Measurements from ENCODE around the gene DOCK4. TPM values are rescaled to one million over a fixed set of nuclear protein-coding genes. Genes with fewer than 3 reads are reported as not detected.

DOCK4 gene
- total RNA-seq, 1 donor from 2014 or later, result 0.73 TPM

- no peak for TF ChIP-seq CTCF (IDR thresholded peaks at IDR 0.05)
- intact Hi-C loops (cut with micrococcal nuclease), result no loop called here
- POLR2A ChIA-PET, result no interaction called here
- Mint-ChIP-seq H3K4me1 (peaks cover 26% of the 10 kb centered on the region), H3K27me3 (no peaks in the 10 kb centered on the region), H3K4me3 (no peak overlapping the region), H3K27ac (no peak overlapping the region), H3K36me3 (ENCODE audit: low read depth) (peaks cover 6% of the 10 kb centered on the region), H3K9me3 (no peaks in the 10 kb centered on the region)
- DNase-seq (no peak), ATAC-seq (ENCODE audit: low read depth) (no peak)
- CTCF ChIA-PET, result no interaction called here
Measured at GRCh38 chr7:112211348-112211907, 5.2 kb upstream of the DOCK4 start.

GRCh38 chr7:112207765-112208164 is 1.6 kb upstream of the DOCK4 start:
- H3K27ac Mint-ChIP-seq, result no peak overlapping the region
- H3K4me3 Mint-ChIP-seq, result peak overlapping the region; percentile 97
- TF ChIP-seq CTCF (IDR thresholded peaks at IDR 0.05), result no peak
- DNase-seq, result no peak
- CTCF ChIA-PET, result no interaction called here
- H3K4me1 Mint-ChIP-seq, result peaks cover 44% of the 10 kb centered on the region
- peaks cover 18% of the 10 kb centered on the region for H3K27me3 Mint-ChIP-seq
- no peaks in the 10 kb centered on the region for H3K9me3 Mint-ChIP-seq
- ATAC-seq (ENCODE audit: low read depth), result no peak
- intact Hi-C loops (cut with micrococcal nuclease), result loop anchor here (10.0 kb wide), 1 partner anchor 587 kb away; the partner anchor contains the start of gene TMEM168
- POLR2A ChIA-PET, result no interaction called here
- peaks cover 6% of the 10 kb centered on the region for H3K36me3 Mint-ChIP-seq (ENCODE audit: low read depth)

- Mint-ChIP-seq H3K27me3 (peaks cover 20% of the 10 kb centered on the region), H3K9me3 (no peaks in the 10 kb centered on the region), H3K4me1 (peaks cover 40% of the 10 kb centered on the region), H3K27ac (peak overlapping the region; percentile 83), H3K36me3 (ENCODE audit: low read depth) (peaks cover 6% of the 10 kb centered on the region), H3K4me3 (peak overlapping the region; percentile 97)
- intact Hi-C loops (cut with micrococcal nuclease), result loop anchor here (1.0 to 10.0 kb wide), 7 partner anchors 126 to 911 kb away; partner anchors contain the start of genes IFRD1, IMMP2L, SMIM30 and TMEM168
- ATAC-seq (ENCODE audit: low read depth) (no peak), DNase-seq (no peak)
- POLR2A ChIA-PET, result interaction anchor here (1.3 kb wide), 1 partner anchor 243 kb away, joined by 17 read pairs; the partner anchor contains the start of gene IFRD1
- CTCF ChIA-PET, result no interaction called here
- no peak for TF ChIP-seq CTCF (IDR thresholded peaks at IDR 0.05)
Measured at GRCh38 chr7:112206991-112207592, 893 bp upstream of the DOCK4 start.

GRCh38 chr7:112205343-112206237 is 609 bp downstream of the DOCK4 start:
- Mint-ChIP-seq H3K9me3 (no peaks in the 10 kb centered on the region), H3K27me3 (peaks cover 34% of the 10 kb centered on the region), H3K4me1 (peaks cover 37% of the 10 kb centered on the region), H3K4me3 (peak overlapping the region; percentile 97), H3K36me3 (ENCODE audit: low read depth) (peaks cover 6% of the 10 kb centered on the region), H3K27ac (peak overlapping the region; percentile 33)
- ChIA-PET CTCF (no interaction called here), POLR2A (interaction anchor here (0.7 to 1.8 kb wide), 2 partner anchors 58 to 245 kb away, joined by 3 to 14 read pairs; partner anchors contain the start of gene IFRD1)
- no peak for TF ChIP-seq CTCF (IDR thresholded peaks at IDR 0.05)
- intact Hi-C loops (cut with micrococcal nuclease), result loop anchor here (1.0 to 10.0 kb wide), 7 partner anchors 124 to 913 kb away; partner anchors contain the start of genes IFRD1, IMMP2L, SMIM30 and TMEM168
- DNase-seq, result peak; percentile 41
- peak; percentile 3 for ATAC-seq (ENCODE audit: low read depth)
